ENCODE results near the gene SACM1L.

DNA sequence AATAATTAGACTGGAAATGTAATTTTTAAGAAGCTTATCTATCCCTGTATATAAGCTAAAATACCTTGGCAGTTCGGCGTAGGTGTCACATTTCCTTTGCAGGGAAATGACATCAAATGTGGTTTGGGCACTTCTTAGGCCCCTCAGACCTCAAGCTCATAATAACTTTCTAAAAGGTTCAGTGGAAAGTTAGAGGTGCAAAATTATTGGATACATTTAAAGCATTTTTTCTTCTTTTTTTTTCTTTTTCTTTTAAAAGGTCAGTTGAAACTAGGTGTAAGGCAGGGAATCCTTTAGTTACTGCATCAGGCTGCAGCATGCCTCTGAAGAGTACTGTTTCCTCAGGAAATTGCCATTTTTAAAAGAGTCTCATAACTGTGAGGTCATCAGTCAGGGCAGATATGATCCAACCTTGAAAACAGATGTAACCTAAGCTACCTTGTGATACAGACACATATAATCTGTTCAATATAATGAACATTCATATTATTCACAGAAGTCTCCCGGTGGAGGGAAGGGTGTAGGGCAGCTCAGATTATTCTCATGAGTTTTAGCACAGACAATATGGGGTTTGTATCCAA lies 4.8 kb downstream of the SACM1L start:
- no peak for TF ChIP-seq POLR2A (IDR thresholded peaks at IDR 0.05)
- TF ChIP-seq, protein P1, sequence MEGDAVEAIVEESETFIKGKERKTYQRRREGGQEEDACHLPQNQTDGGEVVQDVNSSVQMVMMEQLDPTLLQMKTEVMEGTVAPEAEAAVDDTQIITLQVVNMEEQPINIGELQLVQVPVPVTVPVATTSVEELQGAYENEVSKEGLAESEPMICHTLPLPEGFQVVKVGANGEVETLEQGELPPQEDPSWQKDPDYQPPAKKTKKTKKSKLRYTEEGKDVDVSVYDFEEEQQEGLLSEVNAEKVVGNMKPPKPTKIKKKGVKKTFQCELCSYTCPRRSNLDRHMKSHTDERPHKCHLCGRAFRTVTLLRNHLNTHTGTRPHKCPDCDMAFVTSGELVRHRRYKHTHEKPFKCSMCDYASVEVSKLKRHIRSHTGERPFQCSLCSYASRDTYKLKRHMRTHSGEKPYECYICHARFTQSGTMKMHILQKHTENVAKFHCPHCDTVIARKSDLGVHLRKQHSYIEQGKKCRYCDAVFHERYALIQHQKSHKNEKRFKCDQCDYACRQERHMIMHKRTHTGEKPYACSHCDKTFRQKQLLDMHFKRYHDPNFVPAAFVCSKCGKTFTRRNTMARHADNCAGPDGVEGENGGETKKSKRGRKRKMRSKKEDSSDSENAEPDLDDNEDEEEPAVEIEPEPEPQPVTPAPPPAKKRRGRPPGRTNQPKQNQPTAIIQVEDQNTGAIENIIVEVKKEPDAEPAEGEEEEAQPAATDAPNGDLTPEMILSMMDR (IDR thresholded peaks at IDR 0.05) = no peak

All from heart left ventricle (tissue), 13 donors.